ENCODE data around the gene SYT2. TPM values are rescaled to one million over a fixed set of nuclear protein-coding genes. Genes with fewer than 3 reads are reported as not detected.

SYT2 gene
- total RNA-seq, 4 donors from 2014 or later, result 0.19 TPM; not detected in 3

- no peak for TF ChIP-seq CTCF (IDR thresholded peaks at IDR 0.05; ENCODE audit: low read depth)
Measured at GRCh38 chr1:202648605-202649226, 61.5 kb downstream of the SYT2 start.

GRCh38 chr1:202645097-202645476, 65.2 kb downstream of the SYT2 start:
- TF ChIP-seq CTCF (IDR thresholded peaks at IDR 0.05; ENCODE audit: low read depth), result no peak

- no peak for TF ChIP-seq CTCF (IDR thresholded peaks at IDR 0.05; ENCODE audit: low read depth)
Measured at GRCh38 chr1:202644219-202645096, 65.8 kb downstream of the SYT2 start.

- no peak for TF ChIP-seq CTCF (IDR thresholded peaks at IDR 0.05; ENCODE audit: low read depth)
Measured at GRCh38 chr1:202643397-202644218, 66.6 kb downstream of the SYT2 start.

- no peak for TF ChIP-seq CTCF (IDR thresholded peaks at IDR 0.05; ENCODE audit: low read depth)
Measured at GRCh38 chr1:202642619-202643291, 67.5 kb downstream of the SYT2 start.

GRCh38 chr1:202642212-202642611, 68.0 kb downstream of the SYT2 start:
- TF ChIP-seq CTCF (IDR thresholded peaks at IDR 0.05; ENCODE audit: low read depth), result no peak

Measured in subcutaneous adipose tissue (tissue), 4 donors.